IMR-90 (cell line): ENCODE results near the gene ERGIC1.

Experiments
- BHLHE40 ChIP-seq: fragments of 150-350 bp; IDR thresholded peaks from 2 replicates; pipeline ENCODE4 v1.6.1; 2016; ENCODE audit warnings: mild to moderate bottlenecking, low read depth, low read length
- CEBPB ChIP-seq: IDR thresholded peaks from 2 replicates; pipeline ENCODE4 v1.6.1; 2012; ENCODE audit warnings: low read depth, low read length, improper control_type of control experiment
- CHD1 ChIP-seq: IDR thresholded peaks from 2 replicates; pipeline ENCODE4 v1.6.1; 2012; ENCODE audit warnings: low read depth, low read length, improper control_type of control experiment
- CTCF ChIP-seq: conservative IDR thresholded peaks from 2 replicates; pipeline ENCODE4 v1.5.1; 2012; ENCODE audit warnings: mild to moderate bottlenecking, low read depth, low read length, improper control_type of control experiment
- ELK1 ChIP-seq: fragments of 150-350 bp; IDR thresholded peaks from 2 replicates; pipeline ENCODE4 v1.6.1; 2016; ENCODE audit warnings: low read depth, mild to moderate bottlenecking, low read length, moderate library complexity, borderline replicate concordance
- MAFK ChIP-seq: IDR thresholded peaks from 2 replicates; pipeline ENCODE4 v1.6.1; 2012; ENCODE audit warnings: low read depth, low read length, improper control_type of control experiment
- MAZ ChIP-seq: IDR thresholded peaks from 2 replicates; pipeline ENCODE4 v1.6.1; 2012; ENCODE audit warnings: low read depth, mild to moderate bottlenecking, low read length, improper control_type of control experiment, moderate library complexity, borderline replicate concordance
- POLR2A ChIP-seq: IDR thresholded peaks from 2 replicates; pipeline ENCODE4 v1.6.1; 2012; ENCODE audit warnings: mild to moderate bottlenecking, low read depth, low read length
- RAD21 ChIP-seq: IDR thresholded peaks from 2 replicates; pipeline ENCODE4 v1.6.1; 2012; ENCODE audit warnings: low read length, improper control_type of control experiment
- RCOR1 ChIP-seq: IDR thresholded peaks from 2 replicates; pipeline ENCODE4 v1.6.1; 2012; ENCODE audit warnings: mild to moderate bottlenecking, low read length, improper control_type of control experiment; ENCODE audit not compliant: insufficient replicate concordance
- RFX5 ChIP-seq: IDR thresholded peaks from 2 replicates; pipeline ENCODE4 v1.8.0; 2012; ENCODE audit warnings: low read depth, mild to moderate bottlenecking, low read length, moderate library complexity
- SMC3 ChIP-seq: fragments of 150-350 bp; IDR thresholded peaks from 2 replicates; pipeline ENCODE4 v1.6.1; 2016; ENCODE audit warnings: low read depth, mild to moderate bottlenecking, antibody characterized with exemption, low read length, moderate library complexity
- USF2 ChIP-seq: fragments of 150-350 bp; IDR thresholded peaks from 2 replicates; pipeline ENCODE4 v1.6.1; 2017; ENCODE audit warnings: mild to moderate bottlenecking, antibody characterized with exemption, low read length, low read depth

- TF ChIP-seq CTCF, result no peak
- TF ChIP-seq CHD1, result no peak
- no peak for TF ChIP-seq POLR2A
- no peak for TF ChIP-seq RAD21
- no peak for TF ChIP-seq MAFK
- TF ChIP-seq BHLHE40, result no peak
- TF ChIP-seq CEBPB, result no peak
- no peak for TF ChIP-seq ELK1
- TF ChIP-seq SMC3, result no peak
- no peak for TF ChIP-seq RCOR1
- TF ChIP-seq MAZ, result no peak
- TF ChIP-seq RFX5, result no peak
- TF ChIP-seq USF2, result no peak
Measured at GRCh38 chr5:172957458-172957857, 123.4 kb downstream of the ERGIC1 start.
